Erythroblast (primary cell): ENCODE results near the gene RIMBP2.

Source experiments
- GATA1 ChIP-seq: IDR thresholded peaks from 2 replicates; pipeline ENCODE4 v1.6.1; 2011; ENCODE audit warnings: low read depth, mild to moderate bottlenecking, control low read depth, low read length, moderate library complexity
- POLR2A ChIP-seq: IDR thresholded peaks from 2 replicates; pipeline ENCODE4 v1.6.1; 2011; ENCODE audit warnings: mild to moderate bottlenecking, low read length

- no peak for TF ChIP-seq POLR2A
- TF ChIP-seq GATA1, result no peak
These were observed 5.9 kb downstream of the RIMBP2 start for GRCh38 chr12:130709971-130710732.
